MM.1S (cell line): ENCODE data around the gene ASB6.
A peak's percentile ranks its signal among the peaks of the same experiment; 100 is the strongest.

Experiments used
- DNase-seq: peaks from one replicate; pipeline ENCODE4 v3.0.0-alpha.2; 2015
- H2AFZ ChIP-seq: fragments of 300-600 bp; sonication (generic); 2 replicates; pipeline ENCODE4 v1.6.0; 2016; ENCODE audit warnings: antibody characterized with exemption, low read length
- H3F3A ChIP-seq: fragments of 300-600 bp; sonication (generic); 2 replicates; pipeline ENCODE4 v1.6.1; 2016; ENCODE audit warnings: mild to moderate bottlenecking, antibody characterized with exemption, low read length, moderate library complexity, mixed read lengths; ENCODE audit not compliant: insufficient read depth
- H3K27ac ChIP-seq: fragments of 300-600 bp; sonication (generic); 2 replicates; pipeline ENCODE4 v1.5.1; 2016; ENCODE audit warnings: mild to moderate bottlenecking, low read length
- H3K27me3 ChIP-seq: fragments of 300-600 bp; sonication (generic); replicated peaks from 2 replicates; pipeline ENCODE4 v1.6.0; 2016; ENCODE audit warnings: low read length; ENCODE audit not compliant: insufficient read depth
- H3K36me3 ChIP-seq: fragments of 300-600 bp; sonication (generic); replicated peaks from 2 replicates; pipeline ENCODE4 v1.6.1; 2016; ENCODE audit warnings: mild to moderate bottlenecking, low read length, mixed read lengths; ENCODE audit not compliant: insufficient read depth
- H3K4me1 ChIP-seq: fragments of 300-600 bp; sonication (generic); 2 replicates; pipeline ENCODE4 v1.6.1; 2016; ENCODE audit warnings: low read length, mixed read lengths
- H3K4me2 ChIP-seq: fragments of 300-600 bp; sonication (generic); 2 replicates; pipeline ENCODE4 v1.6.0; 2016; ENCODE audit warnings: low read depth, low read length
- H3K4me3 ChIP-seq: fragments of 300-600 bp; sonication (generic); 2 replicates; pipeline ENCODE4 v1.5.1; 2016; ENCODE audit warnings: low read length, mixed read lengths
- H3K79me2 ChIP-seq: fragments of 300-600 bp; sonication (generic); 2 replicates; pipeline ENCODE4 v1.6.1; 2016; ENCODE audit warnings: mixed run types, low read length, mixed read lengths
- H3K9ac ChIP-seq: fragments of 300-600 bp; sonication (generic); 2 replicates; pipeline ENCODE4 v1.6.1; 2016; ENCODE audit warnings: low read length, mixed read lengths
- H3K9me2 ChIP-seq: fragments of 300-600 bp; sonication (generic); replicated peaks from 2 replicates; pipeline ENCODE4 v1.6.1; 2016; ENCODE audit warnings: mild to moderate bottlenecking, low read length, mixed read lengths; ENCODE audit not compliant: insufficient read depth
- H3K9me3 ChIP-seq: fragments of 300-600 bp; sonication (generic); replicated peaks from 2 replicates; pipeline ENCODE4 v1.6.1; 2016; ENCODE audit warnings: mild to moderate bottlenecking, low read length, mixed read lengths; ENCODE audit not compliant: insufficient read depth
- H4K20me1 ChIP-seq: fragments of 300-600 bp; sonication (generic); 2 replicates; pipeline ENCODE4 v1.6.1; 2016; ENCODE audit warnings: mild to moderate bottlenecking, low read length, moderate library complexity, mixed read lengths; ENCODE audit not compliant: insufficient read depth
- EZH2 ChIP-seq: fragments of 300-600 bp; sonication (generic); optimal IDR thresholded peaks from 2 replicates; pipeline ENCODE3; 2017; ENCODE audit warnings: low read depth, mild to moderate bottlenecking, antibody characterized with exemption, low read length, mixed read lengths
- EZH2phosphoT487 ChIP-seq: fragments of 300-600 bp; sonication (generic); IDR thresholded peaks from 2 replicates; pipeline ENCODE4 v1.6.1; 2018; ENCODE audit warnings: antibody characterized with exemption, low read length
- TF ChIP-seq, protein P1 (sequence below): fragments of 300-600 bp; sonication (generic); IDR thresholded peaks from 2 replicates; pipeline ENCODE4 v1.5.1; 2016; ENCODE audit warnings: antibody characterized with exemption, low read length, mixed read lengths

The ASB6 gene

DNA sequence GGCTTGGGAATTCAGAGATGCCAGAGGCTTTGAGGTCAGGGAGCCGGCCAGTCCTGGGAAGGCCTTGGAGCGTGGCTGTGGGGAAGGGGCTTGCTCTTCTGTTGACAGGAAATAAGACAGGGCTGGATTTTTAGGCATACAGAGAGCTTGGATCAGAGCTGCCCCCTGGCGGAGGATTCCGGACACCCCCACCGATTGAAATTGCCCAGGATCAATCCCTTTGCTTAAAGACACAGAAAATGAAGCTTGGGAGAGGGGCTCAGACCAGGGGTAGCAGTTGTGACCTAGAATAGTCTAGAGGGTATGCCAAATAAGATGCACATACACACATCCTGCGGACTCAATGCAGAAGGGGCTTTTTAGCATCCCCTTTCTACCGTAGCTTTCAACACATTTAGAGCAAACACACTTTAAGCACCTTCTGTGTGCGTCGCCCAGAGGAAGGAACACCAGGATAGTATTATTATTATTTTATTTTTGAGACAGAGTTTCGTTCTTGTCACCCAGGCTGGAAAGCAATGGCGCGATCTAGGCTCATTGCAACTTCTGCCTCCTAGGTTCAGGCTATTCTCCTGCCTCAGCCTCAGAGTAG lies 17.7 kb downstream of the ASB6 start:
- no peak overlapping the region for H3K27ac ChIP-seq

DNA sequence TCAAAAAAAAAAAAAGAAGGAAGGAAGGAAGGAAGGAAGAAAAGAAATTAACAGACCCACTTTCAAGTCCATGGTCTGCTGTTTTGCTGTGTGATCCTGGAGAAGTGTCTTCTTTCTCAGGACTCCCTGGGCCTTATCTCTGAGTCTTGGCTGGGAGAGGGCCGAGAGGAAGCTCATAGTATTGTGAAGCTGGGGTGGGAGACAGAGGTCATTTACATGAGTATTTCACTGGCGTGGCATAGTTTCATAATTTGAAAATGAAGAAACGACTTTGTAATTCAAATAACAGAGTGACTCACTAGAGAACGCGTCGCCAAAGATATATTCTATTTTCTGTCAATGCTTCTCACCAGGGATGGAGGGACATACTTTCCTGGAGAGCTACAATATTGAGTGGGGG lies 18.6 kb downstream of the ASB6 start:
- Histone ChIP-seq H3K9me3 (no peaks in the 10 kb centered on the region), H4K20me1 (no peaks in the 10 kb centered on the region), H2AFZ (no peak overlapping the region), H3K79me2 (peaks cover 24% of the 10 kb centered on the region), H3K4me2 (no peak overlapping the region), H3K4me1 (peaks cover 8% of the 10 kb centered on the region; the same call in 1 of the 2 replicates), H3F3A (peaks cover 11% of the 10 kb centered on the region), H3K27me3 (peaks cover 32% of the 10 kb centered on the region), H3K9ac (no peak overlapping the region), H3K4me3 (no peak overlapping the region), H3K9me2 (no peaks in the 10 kb centered on the region), H3K36me3 (no peaks in the 10 kb centered on the region; the same call in 1 of the 2 replicates), H3K27ac (no peak overlapping the region)
- TF ChIP-seq EZH2 (no peak), EZH2phosphoT487 (no peak)
- TF ChIP-seq, protein P1, sequence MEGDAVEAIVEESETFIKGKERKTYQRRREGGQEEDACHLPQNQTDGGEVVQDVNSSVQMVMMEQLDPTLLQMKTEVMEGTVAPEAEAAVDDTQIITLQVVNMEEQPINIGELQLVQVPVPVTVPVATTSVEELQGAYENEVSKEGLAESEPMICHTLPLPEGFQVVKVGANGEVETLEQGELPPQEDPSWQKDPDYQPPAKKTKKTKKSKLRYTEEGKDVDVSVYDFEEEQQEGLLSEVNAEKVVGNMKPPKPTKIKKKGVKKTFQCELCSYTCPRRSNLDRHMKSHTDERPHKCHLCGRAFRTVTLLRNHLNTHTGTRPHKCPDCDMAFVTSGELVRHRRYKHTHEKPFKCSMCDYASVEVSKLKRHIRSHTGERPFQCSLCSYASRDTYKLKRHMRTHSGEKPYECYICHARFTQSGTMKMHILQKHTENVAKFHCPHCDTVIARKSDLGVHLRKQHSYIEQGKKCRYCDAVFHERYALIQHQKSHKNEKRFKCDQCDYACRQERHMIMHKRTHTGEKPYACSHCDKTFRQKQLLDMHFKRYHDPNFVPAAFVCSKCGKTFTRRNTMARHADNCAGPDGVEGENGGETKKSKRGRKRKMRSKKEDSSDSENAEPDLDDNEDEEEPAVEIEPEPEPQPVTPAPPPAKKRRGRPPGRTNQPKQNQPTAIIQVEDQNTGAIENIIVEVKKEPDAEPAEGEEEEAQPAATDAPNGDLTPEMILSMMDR = no peak
- DNase-seq = no peak

More for the DNA sequence above, 17.7 kb downstream of the ASB6 start:
- H4K20me1 ChIP-seq = no peaks in the 10 kb centered on the region
- peaks cover 26% of the 10 kb centered on the region for H3K27me3 ChIP-seq
- H3K4me1 ChIP-seq = peaks cover 8% of the 10 kb centered on the region; the same call in 1 of the 2 replicates
- H3K4me3 ChIP-seq = no peak overlapping the region
- peaks cover 33% of the 10 kb centered on the region for H3K79me2 ChIP-seq
- no peak overlapping the region; the same call in 1 of the 2 replicates for H3K4me2 ChIP-seq
- no peaks in the 10 kb centered on the region for H3K9me2 ChIP-seq
- peak; percentile 66 for DNase-seq
- no peaks in the 10 kb centered on the region; the same call in 1 of the 2 replicates for H3K36me3 ChIP-seq
- TF ChIP-seq, protein P1 = peak; percentile 83
- TF ChIP-seq EZH2 (no peak), EZH2phosphoT487 (no peak)
- peaks cover 11% of the 10 kb centered on the region for H3F3A ChIP-seq
- H2AFZ ChIP-seq = peak overlapping the region; percentile 67; the same call in 1 of the 2 replicates
- no peaks in the 10 kb centered on the region for H3K9me3 ChIP-seq
- H3K9ac ChIP-seq = no peak overlapping the region

GRCh38 chr9:129620669-129621295 lies 21.2 kb downstream of the ASB6 start, which contains the start of gene C9orf50:
C9orf50 (minus strand) TSS chr9:129621101; CDS start chr9:129620574, 527 bp downstream.
- Histone ChIP-seq H3K4me1 (0 out of 2 replicates have a peak, but pooled peaks cover 2% of the 10 kb centered on the region), H3K27ac (no peak within 1 kb of the TSS), H2AFZ (no peak within 1 kb of the TSS), H3K9ac (no peak within 1 kb of the TSS), H3K9me3 (no peaks in the 10 kb centered on the region), H3K79me2 (no peaks in the 10 kb centered on the region), H3K36me3 (no peaks in the 10 kb centered on the region), H3F3A (peaks cover 6% of the 10 kb centered on the region), H3K9me2 (no peaks in the 10 kb centered on the region), H3K4me3 (no peak within 1 kb of the TSS), H3K27me3 (peaks cover 40% of the 10 kb centered on the region), H4K20me1 (no peaks in the 10 kb centered on the region), H3K4me2 (no peak within 1 kb of the TSS)
- DNase-seq = no peak
- TF ChIP-seq EZH2 (no peak), EZH2phosphoT487 (no peak)
- TF ChIP-seq, protein P1 = no peak
